DND-41 (cell line): ENCODE measurements around the gene CELSR1.

Experiments
- CTCF ChIP-seq: IDR thresholded peaks from 2 replicates; pipeline ENCODE4 v1.5.1; 2012; ENCODE audit warnings: borderline replicate concordance, low read length, moderate library complexity, mild to moderate bottlenecking; ENCODE audit not compliant: poor library complexity, severe bottlenecking; ENCODE audit errors: extremely low read depth
- EZH2 ChIP-seq: IDR thresholded peaks from 3 replicates; pipeline ENCODE4 v1.6.1; 2012; ENCODE audit warnings: borderline replicate concordance, low read depth, mild to moderate bottlenecking, moderate library complexity, low read length, inconsistent platforms; ENCODE audit not compliant: severe bottlenecking

GRCh38 chr22:46336119-46337078 lies 201.0 kb downstream of the CELSR1 start:
- TF ChIP-seq CTCF (no peak), EZH2 (no peak)
